ENCODE data around the gene ACE2. TPM values are rescaled to one million over a fixed set of nuclear protein-coding genes. Genes with fewer than 3 reads are reported as not detected.
"Not testable (repeated sequence)": the region's sequence is repeated elsewhere in the genome, so short reads cannot be mapped to it uniquely, and the experiment has no call there.

The ACE2 gene
- total RNA-seq (not detected), polyA plus RNA-seq (not detected), total RNA-seq (not detected)

GRCh38 chrX:15600745-15601144 is at the start of gene ACE2:
Gene ACE2, minus strand, starts transcription at chrX:15600960. Its CDS starts 49 bp downstream, at chrX:15600911.
- peaks cover 0 to 20% (median 4%) of the 10 kb centered on the region in 5 donors for H3K27me3 Mint-ChIP-seq

GRCh38 chrX:15647510-15647909 is 46.8 kb upstream of the ACE2 start:
- H3K9me3 ChIP-seq (ENCODE audit: control insufficient read depth in 2 of 3, low read length in 3 of 3); H3K27ac ChIP-seq (ENCODE audit: low read depth, low read length); DNase-seq; H3K4me1 ChIP-seq (ENCODE audit: control insufficient read depth in 2 of 2, insufficient read depth in 2 of 2, low read length in 2 of 2); H3K27ac Mint-ChIP-seq; H3K4me3 ChIP-seq (ENCODE audit: low read length); POLR2A ChIA-PET; H3K27me3 Mint-ChIP-seq; H3K36me3 ChIP-seq (ENCODE audit: control insufficient read depth in 2 of 3, insufficient read depth in 3 of 3, low read length in 3 of 3); H3K36me3 Mint-ChIP-seq; H3K4me3 Mint-ChIP-seq; H3K9me3 Mint-ChIP-seq; H3K27me3 ChIP-seq (ENCODE audit: control insufficient read depth in 2 of 2, insufficient read depth in 2 of 2, low read length in 2 of 2): not testable (repeated sequence)
- intact Hi-C loops (cut with micrococcal nuclease): loop anchor here in 1 of 2 donors (5.0 kb wide), 1 partner anchor 150 kb away; no protein-coding TSS in a partner anchor
- ATAC-seq: peak; percentile 65
- CTCF ChIA-PET: interaction anchor here (0.5 kb wide), 1 partner anchor 41 kb away, joined by 4 read pairs; no protein-coding TSS in a partner anchor
- H3K4me1 Mint-ChIP-seq: peaks cover 4 to 24% (median 16%) of the 10 kb centered on the region in 7 donors

More at GRCh38 chrX:15600745-15601144, at the start of gene ACE2:
- no peak within 1 kb of the TSS for H3K27ac Mint-ChIP-seq
- ATAC-seq: no peak
- DNase-seq: no peak
- no peaks in the 10 kb centered on the region for H3K4me1 Mint-ChIP-seq
- Histone ChIP-seq H3K4me3 (ENCODE audit: low read length) (no peak within 1 kb of the TSS), H3K4me1 (ENCODE audit: control insufficient read depth in 2 of 2, insufficient read depth in 2 of 2, low read length in 2 of 2) (no peaks in the 10 kb centered on the region), H3K27ac (ENCODE audit: low read depth, low read length) (no peak within 1 kb of the TSS), H3K9me3 (ENCODE audit: control insufficient read depth in 2 of 3, low read length in 3 of 3) (no peaks in the 10 kb centered on the region), H3K36me3 (ENCODE audit: control insufficient read depth in 2 of 3, insufficient read depth in 3 of 3, low read length in 3 of 3) (no peaks in the 10 kb centered on the region), H3K27me3 (ENCODE audit: control insufficient read depth in 2 of 2, insufficient read depth in 2 of 2, low read length in 2 of 2) (no peaks in the 10 kb centered on the region)
- intact Hi-C loops (cut with micrococcal nuclease): no loop called here
- no peaks in the 10 kb centered on the region for H3K36me3 Mint-ChIP-seq
- H3K9me3 Mint-ChIP-seq: no peaks in the 10 kb centered on the region
- H3K4me3 Mint-ChIP-seq: no peak within 1 kb of the TSS
- ChIA-PET POLR2A (no interaction called here), CTCF (no interaction called here)

GRCh38 chrX:15646543-15646942 is 45.8 kb upstream of the ACE2 start:
- H3K36me3 Mint-ChIP-seq: no peaks in the 10 kb centered on the region
- H3K36me3 ChIP-seq (ENCODE audit: control insufficient read depth in 2 of 3, insufficient read depth in 3 of 3, low read length in 3 of 3): no peaks in the 10 kb centered on the region
- H3K27me3 ChIP-seq (ENCODE audit: control insufficient read depth in 2 of 2, insufficient read depth in 2 of 2, low read length in 2 of 2): no peaks in the 10 kb centered on the region
- peaks cover 0 to 7% (median 0%) of the 10 kb centered on the region in 5 donors for H3K27me3 Mint-ChIP-seq
- H3K9me3 ChIP-seq (ENCODE audit: control insufficient read depth in 2 of 3, low read length in 3 of 3): no peaks in the 10 kb centered on the region
- H3K27ac Mint-ChIP-seq: no peak overlapping the region
- no peak overlapping the region for H3K4me3 ChIP-seq (ENCODE audit: low read length)
- intact Hi-C loops (cut with micrococcal nuclease): loop anchor here in 1 of 2 donors (5.0 kb wide), 1 partner anchor 149 kb away; no protein-coding TSS in a partner anchor
- no peaks in the 10 kb centered on the region for H3K9me3 Mint-ChIP-seq
- H3K4me1 ChIP-seq (ENCODE audit: control insufficient read depth in 2 of 2, insufficient read depth in 2 of 2, low read length in 2 of 2): no peaks in the 10 kb centered on the region
- H3K27ac ChIP-seq (ENCODE audit: low read depth, low read length): no peak overlapping the region
- DNase-seq (no peak), ATAC-seq (no peak)
- H3K4me3 Mint-ChIP-seq: no peak overlapping the region
- CTCF ChIA-PET: no interaction called here
- POLR2A ChIA-PET: no interaction called here
- H3K4me1 Mint-ChIP-seq: peaks cover 4 to 24% (median 16%) of the 10 kb centered on the region in 7 donors

- Histone ChIP-seq H3K4me3 (ENCODE audit: low read length) (no peak overlapping the region), H3K27ac (ENCODE audit: low read depth, low read length) (no peak overlapping the region), H3K4me1 (ENCODE audit: control insufficient read depth in 2 of 2, insufficient read depth in 2 of 2, low read length in 2 of 2) (no peaks in the 10 kb centered on the region), H3K9me3 (ENCODE audit: control insufficient read depth in 2 of 3, low read length in 3 of 3) (no peaks in the 10 kb centered on the region), H3K36me3 (ENCODE audit: control insufficient read depth in 2 of 3, insufficient read depth in 3 of 3, low read length in 3 of 3) (no peaks in the 10 kb centered on the region), H3K27me3 (ENCODE audit: control insufficient read depth in 2 of 2, insufficient read depth in 2 of 2, low read length in 2 of 2) (no peaks in the 10 kb centered on the region)
- peaks cover 0 to 7% (median 0%) of the 10 kb centered on the region in 5 donors for H3K27me3 Mint-ChIP-seq
- CTCF ChIA-PET: no interaction called here
- ATAC-seq (no peak), DNase-seq (no peak)
- POLR2A ChIA-PET: no interaction called here
- no peaks in the 10 kb centered on the region for H3K36me3 Mint-ChIP-seq
- intact Hi-C loops (cut with micrococcal nuclease): loop anchor here in 1 of 2 donors (5.0 kb wide), 1 partner anchor 149 kb away; no protein-coding TSS in a partner anchor
- H3K9me3 Mint-ChIP-seq: peaks cover 0 to under 1% (median 0%) of the 10 kb centered on the region in 11 donors
- peaks cover 4 to 24% (median 16%) of the 10 kb centered on the region in 7 donors for H3K4me1 Mint-ChIP-seq
- no peak overlapping the region for H3K4me3 Mint-ChIP-seq
- H3K27ac Mint-ChIP-seq: no peak overlapping the region
These were observed 45.3 kb upstream of the ACE2 start for GRCh38 chrX:15646031-15646430.

- H3K36me3 ChIP-seq (ENCODE audit: control insufficient read depth in 2 of 3, insufficient read depth in 3 of 3, low read length in 3 of 3): no peaks in the 10 kb centered on the region
- peaks cover 0 to 2% (median 0%) of the 10 kb centered on the region in 5 donors for H3K36me3 Mint-ChIP-seq
- peaks cover 0 to 7% (median 0%) of the 10 kb centered on the region in 5 donors for H3K27me3 Mint-ChIP-seq
- no peak for DNase-seq
- POLR2A ChIA-PET: no interaction called here
- no peak for ATAC-seq
- H3K4me1 ChIP-seq (ENCODE audit: control insufficient read depth in 2 of 2, insufficient read depth in 2 of 2, low read length in 2 of 2): no peaks in the 10 kb centered on the region
- H3K4me3 ChIP-seq (ENCODE audit: low read length): no peak overlapping the region
- no peaks in the 10 kb centered on the region for H3K9me3 ChIP-seq (ENCODE audit: control insufficient read depth in 2 of 3, low read length in 3 of 3)
- peaks cover 4 to 24% (median 16%) of the 10 kb centered on the region in 7 donors for H3K4me1 Mint-ChIP-seq
- H3K4me3 Mint-ChIP-seq: no peak overlapping the region
- no peaks in the 10 kb centered on the region for H3K27me3 ChIP-seq (ENCODE audit: control insufficient read depth in 2 of 2, insufficient read depth in 2 of 2, low read length in 2 of 2)
- peak overlapping the region in 3 of 9 donors; percentile 33 to 79 (median 65) for H3K27ac Mint-ChIP-seq
- intact Hi-C loops (cut with micrococcal nuclease): loop anchor here in 1 of 2 donors (5.0 kb wide), 1 partner anchor 148 kb away; no protein-coding TSS in a partner anchor
- peaks cover 0 to 2% (median 0%) of the 10 kb centered on the region in 11 donors for H3K9me3 Mint-ChIP-seq
- CTCF ChIA-PET: no interaction called here
- H3K27ac ChIP-seq (ENCODE audit: low read depth, low read length): no peak overlapping the region
These were observed 44.5 kb upstream of the ACE2 start for GRCh38 chrX:15645266-15645665.

- no peak overlapping the region for H3K27ac ChIP-seq (ENCODE audit: low read depth, low read length)
- DNase-seq (no peak), ATAC-seq (no peak)
- peaks cover 0 to 2% (median 0%) of the 10 kb centered on the region in 11 donors for H3K9me3 Mint-ChIP-seq
- H3K27me3 Mint-ChIP-seq: peaks cover 0 to 7% (median 0%) of the 10 kb centered on the region in 5 donors
- no peaks in the 10 kb centered on the region for H3K27me3 ChIP-seq (ENCODE audit: control insufficient read depth in 2 of 2, insufficient read depth in 2 of 2, low read length in 2 of 2)
- no peak overlapping the region for H3K27ac Mint-ChIP-seq
- intact Hi-C loops (cut with micrococcal nuclease): no loop called here
- peaks cover 4 to 24% (median 16%) of the 10 kb centered on the region in 7 donors for H3K4me1 Mint-ChIP-seq
- peak overlapping the region in 1 of 10 donors; percentile 59 for H3K4me3 Mint-ChIP-seq
- POLR2A ChIA-PET: no interaction called here
- CTCF ChIA-PET: no interaction called here
- no peaks in the 10 kb centered on the region for H3K4me1 ChIP-seq (ENCODE audit: control insufficient read depth in 2 of 2, insufficient read depth in 2 of 2, low read length in 2 of 2)
- peaks cover 0 to 2% (median 0%) of the 10 kb centered on the region in 5 donors for H3K36me3 Mint-ChIP-seq
- H3K9me3 ChIP-seq (ENCODE audit: control insufficient read depth in 2 of 3, low read length in 3 of 3): no peaks in the 10 kb centered on the region
- no peak overlapping the region for H3K4me3 ChIP-seq (ENCODE audit: low read length)
- H3K36me3 ChIP-seq (ENCODE audit: control insufficient read depth in 2 of 3, insufficient read depth in 3 of 3, low read length in 3 of 3): no peaks in the 10 kb centered on the region
These were observed 43.8 kb upstream of the ACE2 start for GRCh38 chrX:15644560-15644872.

All from naive thymus-derived CD4-positive, alpha-beta T cell (primary cell).